ENCODE measurements around the gene KRTAP22-2. TPM values are rescaled to one million over a fixed set of nuclear protein-coding genes. Genes with fewer than 3 reads are reported as not detected.

Gene KRTAP22-2
- total RNA-seq (2014; rRNA removed; shearing (Covaris generic)), result not detected in 2 replicates
- not detected in 2 replicates for polyA plus RNA-seq (2015; cell fraction: cytosol; rRNA removed)
- polyA plus RNA-seq (2015; cell fraction: nucleus; rRNA removed), result not detected in 2 replicates

- no peak for DNase-seq (ENCODE audit: low read depth, low spot score)
- in situ Hi-C loops (cut with HindIII; ENCODE audit: low pct_unique_long_range_greater_than_20kb, low sequenced_read_pairs), result no loop called here
These were observed at the start of gene KRTAP22-2 for GRCh38 chr21:30590297-30590696. Gene KRTAP22-2 (minus strand): TSS chr21:30590397.

DNA sequence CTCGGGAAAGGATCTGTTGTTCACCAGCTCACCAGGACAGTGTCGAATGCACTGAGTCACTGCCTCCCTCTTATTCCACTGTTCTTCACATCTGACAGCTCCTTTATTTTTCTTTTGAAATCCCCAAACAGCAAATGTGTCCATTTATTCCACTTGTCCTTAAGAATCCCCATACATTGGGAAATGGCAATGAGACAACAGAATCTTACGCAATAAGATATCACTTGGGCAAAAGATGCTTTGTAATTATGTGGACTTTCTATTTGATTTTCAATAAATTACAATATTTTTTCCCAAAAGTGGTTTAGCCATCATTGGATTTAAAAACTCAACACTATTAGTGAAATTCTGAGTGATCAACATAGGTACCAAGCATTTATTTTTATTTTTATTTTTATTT lies 48.5 kb upstream of the KRTAP22-2 start:
- no peak for DNase-seq (ENCODE audit: low read depth, low spot score)
- in situ Hi-C loops (cut with HindIII; ENCODE audit: low pct_unique_long_range_greater_than_20kb, low sequenced_read_pairs), result no loop called here

DNA sequence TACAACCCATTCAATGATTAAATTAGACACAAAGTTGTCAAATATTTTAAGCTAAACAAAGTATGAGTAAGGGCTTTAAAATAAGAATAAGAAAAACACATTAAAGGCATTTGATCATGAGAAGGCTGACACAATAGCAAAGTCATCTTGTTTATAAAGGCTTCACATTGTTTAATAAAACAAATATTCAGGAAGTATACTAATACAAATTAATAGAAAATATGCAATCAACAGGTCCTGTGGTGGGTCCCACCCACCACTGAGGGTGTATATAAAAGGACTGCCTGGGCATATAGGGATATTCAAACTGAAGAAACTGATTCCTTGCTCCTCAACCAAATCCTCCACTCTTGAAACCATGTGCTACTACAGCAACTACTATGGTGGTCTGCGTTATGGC lies 44.7 kb upstream of the KRTAP22-2 start, which contains the start of gene KRTAP20-2:
Gene KRTAP20-2, plus strand, starts transcription at position 301 of the 400 bp plus-strand sequence. Its CDS starts 58 bp downstream, at position 359.
- in situ Hi-C loops (cut with HindIII; ENCODE audit: low pct_unique_long_range_greater_than_20kb, low sequenced_read_pairs), result no loop called here
- DNase-seq (ENCODE audit: low read depth, low spot score), result no peak

- in situ Hi-C loops (cut with HindIII; ENCODE audit: low pct_unique_long_range_greater_than_20kb, low sequenced_read_pairs), result no loop called here
- peak; percentile 48 for DNase-seq (ENCODE audit: low read depth, low spot score)
These were observed 39.0 kb upstream of the KRTAP22-2 start for GRCh38 chr21:30629200-30629599.

DNA sequence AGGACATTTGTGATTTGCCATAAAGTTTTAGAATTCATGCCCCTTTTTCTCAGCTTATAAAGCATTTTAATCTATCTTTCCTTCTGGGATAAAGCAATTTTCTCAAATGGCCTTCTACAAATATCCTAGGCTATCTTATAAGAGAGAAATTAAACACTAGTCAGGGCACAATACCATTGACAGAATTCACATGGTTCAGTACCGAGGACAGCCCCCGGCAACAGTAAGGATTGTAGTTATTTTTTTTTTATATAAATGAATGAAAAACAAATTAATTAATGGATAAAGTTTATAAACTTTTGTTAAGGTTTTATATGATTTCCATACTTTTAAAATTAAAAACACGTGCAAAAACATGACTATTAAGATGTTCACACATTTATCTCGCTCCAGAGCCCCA lies 37.9 kb upstream of the KRTAP22-2 start:
- in situ Hi-C loops (cut with HindIII; ENCODE audit: low pct_unique_long_range_greater_than_20kb, low sequenced_read_pairs), result no loop called here
- no peak for DNase-seq (ENCODE audit: low read depth, low spot score)

DNA sequence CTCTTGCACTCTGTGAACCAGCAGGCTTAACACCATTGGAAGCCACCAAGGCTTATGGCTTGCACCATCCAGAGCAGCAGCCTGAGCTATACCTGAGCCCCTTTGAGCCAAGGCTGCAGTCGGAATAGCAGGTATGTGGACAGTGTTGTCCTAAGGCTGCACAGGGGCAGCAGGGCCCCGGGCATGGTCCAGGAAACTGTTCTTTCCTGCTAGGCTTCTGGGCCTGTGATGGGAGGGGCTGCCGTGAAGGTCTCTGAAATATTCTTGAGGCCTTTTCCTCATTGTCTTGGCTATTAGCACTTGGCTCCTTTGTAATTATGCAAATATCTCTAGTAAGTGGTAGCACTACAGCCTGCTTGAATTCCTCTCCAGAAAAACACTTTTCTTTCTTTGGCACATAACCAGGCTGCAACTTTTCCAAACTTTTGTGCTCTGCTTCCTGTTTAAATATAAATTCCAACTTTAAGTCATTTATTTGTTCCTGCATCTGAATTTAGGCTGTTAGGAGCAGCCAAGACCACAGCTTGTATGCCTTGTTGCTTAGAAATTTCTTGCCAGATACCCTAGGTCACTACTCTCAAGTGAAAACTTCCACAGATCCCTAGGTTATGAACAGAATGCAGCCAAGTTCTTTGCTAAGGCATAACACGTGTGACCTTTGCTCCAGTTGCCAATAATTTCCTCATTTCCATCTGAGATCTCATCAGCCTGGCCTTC lies 35.4 kb upstream of the KRTAP22-2 start:
- in situ Hi-C loops (cut with HindIII; ENCODE audit: low pct_unique_long_range_greater_than_20kb, low sequenced_read_pairs), result no loop called here
- no peak for DNase-seq (ENCODE audit: low read depth, low spot score)

- no peak for DNase-seq (ENCODE audit: low read depth, low spot score)
- in situ Hi-C loops (cut with HindIII; ENCODE audit: low pct_unique_long_range_greater_than_20kb, low sequenced_read_pairs), result no loop called here
These were observed 33.2 kb upstream of the KRTAP22-2 start for GRCh38 chr21:30623362-30623761.

DNA sequence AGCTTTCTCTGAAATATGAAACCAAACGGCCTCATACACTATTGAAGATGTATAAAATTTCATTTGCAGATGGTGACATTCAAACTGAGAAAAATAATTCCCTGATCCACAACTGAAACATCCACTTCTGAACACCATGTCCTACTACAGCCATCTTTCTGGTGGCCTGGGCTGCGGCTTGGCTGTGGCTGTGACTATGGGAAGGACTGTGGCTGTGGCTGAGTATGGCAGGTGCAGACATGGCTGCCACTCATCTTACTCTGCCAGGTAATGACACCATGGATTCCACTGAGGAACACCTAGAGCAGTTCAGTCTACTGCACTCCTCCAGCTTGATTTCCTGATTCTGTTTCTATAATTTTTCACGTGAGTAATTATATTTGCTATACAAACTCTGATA lies 30.3 kb upstream of the KRTAP22-2 start, which contains the start of gene KRTAP20-4:
Gene KRTAP20-4, plus strand, starts transcription at position 106 of the 400 bp plus-strand sequence.
- in situ Hi-C loops (cut with HindIII; ENCODE audit: low pct_unique_long_range_greater_than_20kb, low sequenced_read_pairs), result no loop called here

DNA sequence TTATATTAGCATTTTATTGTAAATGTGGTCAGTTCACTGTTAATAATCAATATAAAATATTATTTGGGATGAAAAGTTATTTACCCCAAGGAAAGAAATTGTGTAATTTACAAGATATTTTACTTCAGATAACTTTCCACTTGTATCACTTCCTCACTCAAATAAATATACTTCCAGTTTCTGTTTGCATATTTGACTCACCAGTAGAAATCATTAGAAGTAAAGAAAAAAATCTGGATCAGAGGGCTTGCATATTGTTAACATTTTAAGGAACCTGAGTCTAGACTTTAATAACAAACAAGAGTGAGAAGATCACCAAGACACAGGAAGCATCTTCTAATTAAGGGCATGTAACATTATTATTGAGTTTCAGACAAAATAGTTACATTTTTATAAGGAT lies 29.9 kb upstream of the KRTAP22-2 start:
- DNase-seq (ENCODE audit: low read depth, low spot score), result no peak
- in situ Hi-C loops (cut with HindIII; ENCODE audit: low pct_unique_long_range_greater_than_20kb, low sequenced_read_pairs), result no loop called here

More for the DNA sequence above, 30.3 kb upstream of the KRTAP22-2 start, which contains the start of gene KRTAP20-4:
- no peak for DNase-seq (ENCODE audit: low read depth, low spot score)

GRCh38 chr21:30616125-30616524 lies 25.9 kb upstream of the KRTAP22-2 start, which contains the start of gene KRTAP20-1:
Gene KRTAP20-1 (plus strand): TSS chr21:30616425. CDS start chr21:30616455, 30 bp downstream.
- in situ Hi-C loops (cut with HindIII; ENCODE audit: low pct_unique_long_range_greater_than_20kb, low sequenced_read_pairs), result no loop called here
- no peak for DNase-seq (ENCODE audit: low read depth, low spot score)

DNA sequence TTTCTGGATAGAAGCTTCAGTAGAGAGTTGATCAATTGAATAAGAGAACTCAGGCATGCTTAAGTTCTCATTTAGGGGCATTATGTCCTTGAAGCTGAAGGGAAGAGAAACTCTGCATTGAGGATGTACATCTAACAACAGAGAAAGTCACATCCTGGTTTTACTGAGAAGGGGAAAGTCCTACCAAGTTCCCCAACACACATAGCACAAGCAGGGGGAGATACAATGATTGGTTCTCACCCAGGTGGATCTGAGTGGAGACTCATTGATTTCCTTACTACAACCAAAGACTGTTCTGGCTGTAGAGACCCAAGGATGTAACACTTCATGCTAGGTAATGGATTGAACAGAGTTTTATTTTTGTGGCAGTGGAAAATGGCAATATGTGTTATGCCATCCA lies 25.0 kb upstream of the KRTAP22-2 start:
- DNase-seq (ENCODE audit: low read depth, low spot score), result no peak

DNA sequence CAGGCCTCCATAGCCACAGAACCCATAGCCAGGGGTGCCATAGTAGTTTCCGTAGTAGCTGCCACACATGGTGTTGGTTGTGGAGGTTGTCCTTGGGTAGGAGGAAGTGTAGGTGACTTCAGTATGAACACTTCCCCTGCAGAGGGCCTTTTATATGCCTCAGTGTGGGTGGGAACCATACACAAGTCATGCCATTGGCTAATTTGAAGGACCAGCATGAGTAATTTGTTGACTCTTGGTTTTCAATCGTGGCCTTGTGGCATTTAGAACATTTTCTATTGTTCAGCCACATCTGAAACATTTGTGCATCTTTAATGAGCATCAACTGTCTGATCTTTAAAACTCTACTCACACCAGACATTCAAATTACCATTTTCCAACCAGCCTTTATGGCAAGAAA lies 23.6 kb upstream of the KRTAP22-2 start, which contains the start of gene KRTAP6-1:
Gene KRTAP6-1, minus strand, starts transcription at position 95 of the 400 bp plus-strand sequence. Its CDS starts 26 bp downstream, at position 69.
- DNase-seq (ENCODE audit: low read depth, low spot score), result no peak
- in situ Hi-C loops (cut with HindIII; ENCODE audit: low pct_unique_long_range_greater_than_20kb, low sequenced_read_pairs), result no loop called here

More for the DNA sequence above, 25.0 kb upstream of the KRTAP22-2 start:
- in situ Hi-C loops (cut with HindIII; ENCODE audit: low pct_unique_long_range_greater_than_20kb, low sequenced_read_pairs), result no loop called here

GRCh38 chr21:30612132-30612531 lies 21.9 kb upstream of the KRTAP22-2 start:
- DNase-seq (ENCODE audit: low read depth, low spot score), result no peak
- in situ Hi-C loops (cut with HindIII; ENCODE audit: low pct_unique_long_range_greater_than_20kb, low sequenced_read_pairs), result no loop called here

GRCh38 chr21:30605968-30606367 lies 15.8 kb upstream of the KRTAP22-2 start:
- in situ Hi-C loops (cut with HindIII; ENCODE audit: low pct_unique_long_range_greater_than_20kb, low sequenced_read_pairs), result no loop called here
- DNase-seq (ENCODE audit: low read depth, low spot score), result peak; percentile 22

DNA sequence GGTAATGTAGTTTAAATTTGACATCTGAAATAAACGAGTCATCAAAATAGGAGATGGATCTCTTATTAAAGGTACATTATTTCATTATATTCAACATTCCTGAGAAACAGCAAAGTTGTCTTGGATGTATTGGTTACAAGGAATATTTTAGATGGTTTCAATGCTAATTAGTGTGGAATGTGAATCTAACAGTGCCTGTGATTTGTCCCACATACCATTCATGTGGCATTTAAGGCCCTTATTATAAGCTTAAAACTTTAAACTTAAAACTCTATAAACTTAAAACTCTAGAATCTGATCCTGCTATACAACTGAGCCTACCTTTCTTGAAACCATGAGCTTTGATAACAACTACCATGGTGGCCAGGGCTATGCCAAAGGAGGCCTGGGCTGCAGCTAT lies 10.6 kb upstream of the KRTAP22-2 start, which contains the start of gene KRTAP22-1:
Gene KRTAP22-1, plus strand, starts transcription at position 301 of the 400 bp plus-strand sequence.
- no peak for DNase-seq (ENCODE audit: low read depth, low spot score)
- in situ Hi-C loops (cut with HindIII; ENCODE audit: low pct_unique_long_range_greater_than_20kb, low sequenced_read_pairs), result no loop called here

DNA sequence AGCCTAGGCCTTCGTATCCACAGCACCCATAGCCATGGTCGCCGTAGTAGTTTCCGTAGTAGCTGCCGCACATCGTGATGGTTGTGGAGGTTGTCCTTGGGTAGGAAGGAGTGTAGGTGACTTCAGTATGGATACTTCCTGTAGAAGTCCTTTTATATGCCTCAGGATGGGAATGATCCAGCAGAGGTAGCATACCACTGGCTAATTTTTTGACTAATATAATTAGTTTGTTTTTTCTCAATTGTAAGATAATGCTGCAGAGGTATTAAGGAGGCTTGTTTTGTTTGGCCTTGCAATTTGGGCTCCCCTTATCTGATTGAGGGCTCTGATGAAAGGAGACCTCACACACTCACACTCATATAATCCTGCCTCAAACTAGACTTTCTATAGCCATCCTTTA lies 8.6 kb upstream of the KRTAP22-2 start, which contains the start of gene KRTAP6-2:
Gene KRTAP6-2, minus strand, starts transcription at position 101 of the 400 bp plus-strand sequence. Its CDS starts 28 bp downstream, at position 73.
- no peak for DNase-seq (ENCODE audit: low read depth, low spot score)
- in situ Hi-C loops (cut with HindIII; ENCODE audit: low pct_unique_long_range_greater_than_20kb, low sequenced_read_pairs), result no loop called here

- in situ Hi-C loops (cut with HindIII; ENCODE audit: low pct_unique_long_range_greater_than_20kb, low sequenced_read_pairs), result no loop called here
- DNase-seq (ENCODE audit: low read depth, low spot score), result no peak
These were observed 1.9 kb upstream of the KRTAP22-2 start, which contains the start of gene KRTAP6-3 for GRCh38 chr21:30592140-30592539. Gene KRTAP6-3 (plus strand): TSS chr21:30592440. CDS start chr21:30592446, 6 bp downstream.

- in situ Hi-C loops (cut with HindIII; ENCODE audit: low pct_unique_long_range_greater_than_20kb, low sequenced_read_pairs), result no loop called here
- DNase-seq (ENCODE audit: low read depth, low spot score), result peak; percentile 11
These were observed 7.3 kb downstream of the KRTAP22-2 start for GRCh38 chr21:30582870-30583269.

All from SK-MEL-5 (cell line).